Measurements from ENCODE around the gene ZNF106.

GRCh38 chr15:42373936-42374335, 117.0 kb downstream of the ZNF106 start:
- TF ChIP-seq EZH2 (IDR thresholded peaks at IDR 0.05; ENCODE audit: insufficient read depth, poor library complexity, severe bottlenecking) (no peak), EZH2phosphoT487 (IDR thresholded peaks at IDR 0.05; ENCODE audit: insufficient read depth, low read depth) (no peak)

Data from GM23248 (cell line).